IMR-90 (cell line): ENCODE results near the gene MT1H. TPM values are rescaled to one million over a fixed set of nuclear protein-coding genes. Genes with fewer than 3 reads are reported as not detected.

Experiments
- ATAC-seq: fragments of 200-7000 bp; cut with Tn5 transposase; 2 replicates; pipeline ENCODE4 v1.9.1; 2020; ENCODE audit warnings: low read depth, mild to moderate bottlenecking, moderate library complexity
- BruUV-seq: library from RNA; stranded (reverse); fragments of 400-500 nt; replicated peaks from 2 replicates; lab custom pipeline; 2021; lab: Mats Ljungman, UMichigan
- CTCF ChIA-PET: fragments of 300-600 bp; formaldehyde crosslinking; extraction: SDS; loops from one replicate; lab custom pipeline; 2021; ENCODE audit warnings: antibody characterized with exemption; lab: Yijun Ruan, JAX
- POLR2A ChIA-PET: fragments of 300-600 bp; sonication (Branson Sonifier 250); formaldehyde crosslinking; loops from one replicate; lab custom pipeline; 2022; ENCODE audit warnings: antibody characterized with exemption; ENCODE audit not compliant: unreplicated experiment; lab: Charles Lee
- DNase-seq: peaks from one replicate; pipeline ENCODE4 v3.0.0; 2013
- H2AFZ ChIP-seq: replicated peaks from 2 replicates; pipeline ENCODE3; 2013; ENCODE audit warnings: low read length, mild to moderate bottlenecking; ENCODE audit not compliant: poor library complexity
- H2AK5ac ChIP-seq: 2 replicates; pipeline ENCODE4 v1.6.1; 2013; ENCODE audit warnings: low read depth, low read length, inconsistent platforms
- H2AK9ac ChIP-seq: replicated peaks from 2 replicates; pipeline ENCODE3; 2013; ENCODE audit warnings: mild to moderate bottlenecking, low read depth, low read length, moderate library complexity; ENCODE audit not compliant: poor library complexity
- H2BK120ac ChIP-seq: 2 replicates; pipeline ENCODE4 v1.6.1; 2013; ENCODE audit warnings: low read depth, low read length, inconsistent platforms
- H2BK15ac ChIP-seq: 3 replicates; pipeline ENCODE4 v1.6.1; 2013; ENCODE audit warnings: low read depth, low read length, inconsistent platforms
- H2BK20ac ChIP-seq: 2 replicates; pipeline ENCODE4 v1.6.1; 2013; ENCODE audit warnings: low read depth, mild to moderate bottlenecking, inconsistent platforms, low read length, moderate library complexity
- H2BK5ac ChIP-seq: 2 replicates; pipeline ENCODE4 v1.6.1; 2013; ENCODE audit warnings: mild to moderate bottlenecking, low read depth, low read length, inconsistent platforms; ENCODE audit not compliant: poor library complexity, severe bottlenecking
- H3K14ac ChIP-seq: replicated peaks from 2 replicates; pipeline ENCODE4 v1.6.1; 2013; ENCODE audit warnings: low read depth, low read length, inconsistent platforms
- H3K18ac ChIP-seq: 2 replicates; pipeline ENCODE4 v1.6.1; 2013; ENCODE audit warnings: low read depth, low read length, control low read depth
- H3K23ac ChIP-seq: 2 replicates; pipeline ENCODE4 v1.6.1; 2013; ENCODE audit warnings: low read depth, low read length, inconsistent platforms
- H3K27ac ChIP-seq: 2 replicates; pipeline ENCODE4 v1.5.1; 2013; ENCODE audit warnings: mild to moderate bottlenecking, control low read depth, low read length; ENCODE audit not compliant: insufficient read depth
- H3K27me3 ChIP-seq: 2 replicates; pipeline ENCODE4 v1.6.1; 2013; ENCODE audit warnings: low read length; ENCODE audit not compliant: control insufficient read depth, insufficient read depth
- H3K36me3 ChIP-seq: 2 replicates; pipeline ENCODE4 v1.6.1; 2013; ENCODE audit warnings: low read length, mixed read lengths; ENCODE audit not compliant: control insufficient read depth, insufficient read depth
- H3K4ac ChIP-seq: 2 replicates; pipeline ENCODE4 v1.6.1; 2013; ENCODE audit warnings: low read depth, low read length, inconsistent platforms
- H3K4me1 ChIP-seq: 2 replicates; pipeline ENCODE4 v1.6.1; 2013; ENCODE audit warnings: low read length, mixed read lengths; ENCODE audit not compliant: control insufficient read depth, insufficient read depth
- H3K4me2 ChIP-seq: 2 replicates; pipeline ENCODE4 v1.6.1; 2013; ENCODE audit warnings: low read depth, mild to moderate bottlenecking, control low read depth, low read length, moderate library complexity
- H3K4me3 ChIP-seq: 2 replicates; pipeline ENCODE4 v1.5.1; 2013; ENCODE audit warnings: low read depth, mild to moderate bottlenecking, control low read depth, low read length, moderate library complexity; ENCODE audit not compliant: insufficient read depth
- H3K56ac ChIP-seq: 2 replicates; pipeline ENCODE4 v1.6.1; 2013; ENCODE audit warnings: low read length, inconsistent platforms; ENCODE audit not compliant: insufficient read depth; ENCODE audit errors: extremely low read depth
- H3K79me1 ChIP-seq, 2 experiments: 2 replicates each; pipeline ENCODE4 v1.6.1; 2013; ENCODE audit warnings: low read length in 2 of 2, inconsistent platforms in 1 of 2, low read depth in 1 of 2
- H3K9ac ChIP-seq: 2 replicates; pipeline ENCODE4 v1.6.1; 2013; ENCODE audit warnings: low read depth, low read length, control low read depth
- H3K9me1 ChIP-seq: 2 replicates; pipeline ENCODE4 v1.6.1; 2013; ENCODE audit warnings: low read length, inconsistent platforms; ENCODE audit not compliant: insufficient read depth
- H3K9me3 ChIP-seq: 2 replicates; pipeline ENCODE4 v1.6.1; 2013; ENCODE audit warnings: low read length; ENCODE audit not compliant: control insufficient read depth, insufficient read depth
- H4K20me1 ChIP-seq: 2 replicates; pipeline ENCODE4 v1.6.1; 2013; ENCODE audit warnings: low read length, inconsistent platforms; ENCODE audit not compliant: insufficient read depth
- H4K5ac ChIP-seq: 2 replicates; pipeline ENCODE4 v1.6.1; 2013; ENCODE audit warnings: mild to moderate bottlenecking, low read depth, low read length, control low read depth
- H4K8ac ChIP-seq, 2 experiments: 2 replicates each; pipeline ENCODE4 v1.6.1; 2013; ENCODE audit warnings: low read depth in 2 of 2, low read length in 2 of 2, control low read depth in 1 of 2, inconsistent platforms in 1 of 2
- H4K91ac ChIP-seq: 2 replicates; pipeline ENCODE4 v1.6.1; 2013; ENCODE audit warnings: low read depth, low read length, inconsistent platforms; ENCODE audit not compliant: insufficient read depth
- BHLHE40 ChIP-seq: fragments of 150-350 bp; IDR thresholded peaks from 2 replicates; pipeline ENCODE4 v1.6.1; 2016; ENCODE audit warnings: mild to moderate bottlenecking, low read depth, low read length
- CEBPB ChIP-seq: IDR thresholded peaks from 2 replicates; pipeline ENCODE4 v1.6.1; 2012; ENCODE audit warnings: low read depth, low read length, improper control_type of control experiment
- CHD1 ChIP-seq: IDR thresholded peaks from 2 replicates; pipeline ENCODE4 v1.6.1; 2012; ENCODE audit warnings: low read depth, low read length, improper control_type of control experiment
- CTCF ChIP-seq: conservative IDR thresholded peaks from 2 replicates; pipeline ENCODE4 v1.5.1; 2012; ENCODE audit warnings: mild to moderate bottlenecking, low read depth, low read length, improper control_type of control experiment
- ELK1 ChIP-seq: fragments of 150-350 bp; IDR thresholded peaks from 2 replicates; pipeline ENCODE4 v1.6.1; 2016; ENCODE audit warnings: low read depth, mild to moderate bottlenecking, low read length, moderate library complexity, borderline replicate concordance
- FOS ChIP-seq: fragments of 150-350 bp; IDR thresholded peaks from 2 replicates; pipeline ENCODE4 v1.6.1; 2016; ENCODE audit warnings: low read depth, low read length
- MAZ ChIP-seq: IDR thresholded peaks from 2 replicates; pipeline ENCODE4 v1.6.1; 2012; ENCODE audit warnings: low read depth, mild to moderate bottlenecking, low read length, improper control_type of control experiment, moderate library complexity, borderline replicate concordance
- MXI1 ChIP-seq: IDR thresholded peaks from 2 replicates; pipeline ENCODE4 v1.6.1; 2012; ENCODE audit warnings: low read depth, mild to moderate bottlenecking, low read length, moderate library complexity, borderline replicate concordance
- NFE2L2 ChIP-seq: fragments of 150-350 bp; IDR thresholded peaks from 2 replicates; pipeline ENCODE4 v1.6.1; 2016; ENCODE audit warnings: low read depth, mild to moderate bottlenecking, low read length
- POLR2A ChIP-seq: IDR thresholded peaks from 2 replicates; pipeline ENCODE4 v1.6.1; 2012; ENCODE audit warnings: mild to moderate bottlenecking, low read depth, low read length
- RAD21 ChIP-seq: IDR thresholded peaks from 2 replicates; pipeline ENCODE4 v1.6.1; 2012; ENCODE audit warnings: low read length, improper control_type of control experiment
- RCOR1 ChIP-seq: IDR thresholded peaks from 2 replicates; pipeline ENCODE4 v1.6.1; 2012; ENCODE audit warnings: mild to moderate bottlenecking, low read length, improper control_type of control experiment; ENCODE audit not compliant: insufficient replicate concordance
- RFX5 ChIP-seq: IDR thresholded peaks from 2 replicates; pipeline ENCODE4 v1.8.0; 2012; ENCODE audit warnings: low read depth, mild to moderate bottlenecking, low read length, moderate library complexity
- SMC3 ChIP-seq: fragments of 150-350 bp; IDR thresholded peaks from 2 replicates; pipeline ENCODE4 v1.6.1; 2016; ENCODE audit warnings: low read depth, mild to moderate bottlenecking, antibody characterized with exemption, low read length, moderate library complexity
- USF2 ChIP-seq: fragments of 150-350 bp; IDR thresholded peaks from 2 replicates; pipeline ENCODE4 v1.6.1; 2017; ENCODE audit warnings: mild to moderate bottlenecking, antibody characterized with exemption, low read length, low read depth
- WGBS, 2 experiments: methylation state at CpG; one replicate each; pipeline versions ENCODE4 v1.1.5 to v1.1.7; 2013; ENCODE audit warnings: missing lambda C conversion rate in 2 of 2; ENCODE audit not compliant: insufficient read length in 1 of 2; ENCODE audit errors: extremely low coverage in 2 of 2; 5-methylcytosine and 5-hydroxymethylcytosine counted together
- dilution Hi-C: fragments of 300-500 bp; cut with HindIII; formaldehyde crosslinking; loops from one replicate; pipeline ENCODE4 v1.14.3; 2018; ENCODE audit warnings: low sequenced_read_pairs; ENCODE audit not compliant: unreplicated experiment
- in situ Hi-C: fragments of 300-500 bp; cut with MboI; formaldehyde crosslinking; loops from 3 replicates; pipeline ENCODE4 v1.14.3; 2019; ENCODE audit warnings: low sequenced_read_pairs, inconsistent platforms, mixed read lengths
- intact Hi-C: fragments of 100-400 bp; cut with micrococcal nuclease; formaldehyde crosslinking; loops from 2 replicates; pipeline ENCODE4 v1.10.0; 2022
- polyA plus RNA-seq, 3 experiments: library from polyadenylated mRNA; depleted of rRNA; stranded (reverse); fragments of >200 nt; gene quantifications; 2 replicates each; pipeline ENCODE4 v1.2.3, GENCODE V29; 2012; ENCODE audit warnings: low replicate concordance in 1 of 3
- total RNA-seq: library from RNA; depleted of rRNA; stranded (reverse); fragments of >200 nt; gene quantifications from 2 replicates; pipeline ENCODE4 v1.2.3, GENCODE V29; 2012

MT1H gene
- total and polyA plus RNA-seq, 2 of the 4 experiments (the other 2 are of a cell fraction): not detected

GRCh38 chr16:56697456-56698155, 28.0 kb downstream of the MT1H start:
- DNase-seq: no peak
- Histone ChIP-seq H4K20me1 (no peaks in the 10 kb centered on the region), H3K4me3 (no peak overlapping the region), H3K9me3 (peaks cover 5% of the 10 kb centered on the region), H3K14ac (no peak overlapping the region), H2BK5ac (no peak overlapping the region), H3K4me2 (no peak overlapping the region), H4K91ac (no peak overlapping the region), H3K4ac (no peak overlapping the region), H4K5ac (no peak overlapping the region), H3K4me1 (no peaks in the 10 kb centered on the region), H3K23ac (no peak overlapping the region), H3K9ac (no peak overlapping the region), H4K8ac (no peak overlapping the region), H3K9me1 (no peaks in the 10 kb centered on the region; the same call in 1 of the 2 replicates), H2BK20ac (no peak overlapping the region), H2AFZ (no peak overlapping the region), H3K18ac (no peak overlapping the region), H3K56ac (no peak overlapping the region), H3K27me3 (peaks cover 2% of the 10 kb centered on the region; the same call in 1 of the 2 replicates), H3K27ac (no peak overlapping the region), H2BK120ac (no peak overlapping the region), H2AK5ac (no peak overlapping the region), H2BK15ac (no peak overlapping the region), H3K36me3 (no peaks in the 10 kb centered on the region), H2AK9ac (no peak overlapping the region), H3K79me1 (no peaks in the 10 kb centered on the region)
- in situ Hi-C loops (loop anchor here (10.0 kb wide), 1 partner anchor 213 kb away; no protein-coding TSS in a partner anchor), dilution Hi-C loops (no loop called here), intact Hi-C loops (no loop called here)
- ATAC-seq: no peak
- no TSS peak for BruUV-seq
- POLR2A ChIA-PET: interaction anchor here (0.6 kb wide), 1 partner anchor 268 kb away, joined by 20 read pairs; no protein-coding TSS in a partner anchor
- CTCF ChIA-PET: no interaction called here
- WGBS, 2 experiments: 80% methylated on average over 1 of the region's 5 CpGs; no CpG with 5 or more reads in 1 of the 2 experiments
- TF ChIP-seq CTCF (no peak), RCOR1 (no peak), RFX5 (no peak), RAD21 (no peak), BHLHE40 (no peak), USF2 (no peak), SMC3 (no peak), FOS (no peak), CEBPB (no peak), MAZ (no peak), CHD1 (no peak), MXI1 (no peak), POLR2A (no peak), ELK1 (no peak), NFE2L2 (no peak)
